HG02759 (cell line): Measurements from ENCODE around the gene CNOT2.
A peak's percentile ranks its signal among the peaks of the same experiment; 100 is the strongest.

Experiments
- ATAC-seq: cut with Tn5 transposase; IDR thresholded peaks from one replicate; pipeline ENCODE4 v1.9.1; 2021; ENCODE audit warnings: mild to moderate bottlenecking, moderate library complexity; ENCODE audit not compliant: unreplicated experiment

CNOT2 gene

GRCh38 chr12:70251226-70251625 lies 8.0 kb downstream of the CNOT2 start:
- ATAC-seq = no peak

- ATAC-seq = no peak
Observed at GRCh38 chr12:70251661-70252060, 8.4 kb downstream of the CNOT2 start.

GRCh38 chr12:70252832-70253231 lies 9.6 kb downstream of the CNOT2 start:
- ATAC-seq = no peak

- ATAC-seq = no peak
Observed at GRCh38 chr12:70254225-70254624, 11.0 kb downstream of the CNOT2 start.

- ATAC-seq = no peak
Observed at GRCh38 chr12:70254846-70255245, 11.6 kb downstream of the CNOT2 start.

- no peak for ATAC-seq
Observed at GRCh38 chr12:70255311-70255710, 12.1 kb downstream of the CNOT2 start.

GRCh38 chr12:70258605-70259403 lies 15.6 kb downstream of the CNOT2 start:
- ATAC-seq = no peak

GRCh38 chr12:70260646-70261045 lies 17.4 kb downstream of the CNOT2 start:
- no peak for ATAC-seq

GRCh38 chr12:70264067-70264867 lies 21.0 kb downstream of the CNOT2 start:
- no peak for ATAC-seq

GRCh38 chr12:70265132-70265531 lies 21.9 kb downstream of the CNOT2 start:
- ATAC-seq = no peak

GRCh38 chr12:70267550-70267949 lies 24.3 kb downstream of the CNOT2 start:
- no peak for ATAC-seq

- ATAC-seq = no peak
Observed at GRCh38 chr12:70268972-70269371, 25.7 kb downstream of the CNOT2 start.

GRCh38 chr12:70270108-70270507 lies 26.9 kb downstream of the CNOT2 start:
- no peak for ATAC-seq

GRCh38 chr12:70271025-70271424 lies 27.8 kb downstream of the CNOT2 start:
- ATAC-seq = no peak

- ATAC-seq = no peak
Observed at GRCh38 chr12:70272510-70272909, 29.3 kb downstream of the CNOT2 start.

- ATAC-seq = no peak
Observed at GRCh38 chr12:70275045-70275444, 31.8 kb downstream of the CNOT2 start.

- ATAC-seq = no peak
Observed at GRCh38 chr12:70277973-70278372, 34.7 kb downstream of the CNOT2 start.

- ATAC-seq = no peak
Observed at GRCh38 chr12:70278945-70279344, 35.7 kb downstream of the CNOT2 start.

- ATAC-seq = no peak
Observed at GRCh38 chr12:70283232-70283631, 40.0 kb downstream of the CNOT2 start.

GRCh38 chr12:70288817-70289216 lies 45.6 kb downstream of the CNOT2 start:
- no peak for ATAC-seq

GRCh38 chr12:70290116-70290515 lies 46.9 kb downstream of the CNOT2 start:
- peak; percentile 35 for ATAC-seq
